Lower lobe of right lung (tissue), 2 donors: ENCODE results near the gene COCH. TPM values are rescaled to one million over a fixed set of nuclear protein-coding genes. Genes with fewer than 3 reads are reported as not detected.

Experiments
- ATAC-seq, 2 donors: fragments of 200-7000 bp; cut with Tn5 transposase; one replicate each; pipeline ENCODE4 v1.9.1; 2020 to 2022; ENCODE audit warnings: mild to moderate bottlenecking in 2 of 2, moderate library complexity in 2 of 2
- DNase-seq: peaks from one replicate; pipeline ENCODE4 v3.0.0-alpha.2; 2020
- H3K27ac ChIP-seq: fragments of 200-600 bp; one replicate; pipeline ENCODE4 v1.8.0; 2022
- H3K27me3 ChIP-seq: fragments of 200-600 bp; one replicate; pipeline ENCODE4 v1.8.0; 2022; ENCODE audit warnings: low read depth
- H3K36me3 ChIP-seq: fragments of 200-600 bp; one replicate; pipeline ENCODE4 v1.8.0; 2022; ENCODE audit warnings: mild to moderate bottlenecking
- H3K4me1 ChIP-seq: fragments of 200-600 bp; one replicate; pipeline ENCODE4 v1.8.0; 2022
- H3K4me3 ChIP-seq: fragments of 200-600 bp; one replicate; pipeline ENCODE4 v1.8.0; 2022; ENCODE audit warnings: mild to moderate bottlenecking
- H3K9me3 ChIP-seq: fragments of 200-600 bp; one replicate; pipeline ENCODE4 v1.8.0; 2022
- CTCF ChIP-seq: fragments of 200-600 bp; IDR thresholded peaks from one replicate; pipeline ENCODE4 v1.8.0; 2022; ENCODE audit warnings: antibody characterized with exemption, mild to moderate bottlenecking
- intact Hi-C: fragments of 100-400 bp; cut with DNase I; formaldehyde crosslinking; loops from one replicate; pipeline ENCODE4 v1.11.0; 2022
- total RNA-seq: library from RNA; stranded (reverse); fragmentation: NEBNext Ultra II Directional; extraction: Animal tissue kit (Norgen Biotek cat#: 25700); gene quantifications from one replicate; pipeline ENCODE4 v1.2.1, GENCODE V29; 2021
- donor health status: DM: no; HTN: yes; CAD: no; lungs with severe emphysema.

Gene COCH
- total RNA-seq, 1 donor from 2014 or later: 0.50 TPM

GRCh38 chr14:30868736-30869135 lies 5.6 kb upstream of the COCH start:
- TF ChIP-seq CTCF: no peak
- Histone ChIP-seq H3K4me1 (no peaks in the 10 kb centered on the region), H3K4me3 (no peak overlapping the region), H3K27me3 (peaks cover 30% of the 10 kb centered on the region), H3K36me3 (no peaks in the 10 kb centered on the region), H3K9me3 (no peaks in the 10 kb centered on the region), H3K27ac (no peak overlapping the region)
- no peak for DNase-seq
- no peak for ATAC-seq
- intact Hi-C loops: no loop called here

GRCh38 chr14:30869551-30870155 lies 4.7 kb upstream of the COCH start:
- ATAC-seq (no peak), DNase-seq (no peak)
- TF ChIP-seq CTCF: no peak
- Histone ChIP-seq H3K27me3 (peaks cover 39% of the 10 kb centered on the region), H3K36me3 (no peaks in the 10 kb centered on the region), H3K27ac (no peak overlapping the region), H3K4me3 (no peak overlapping the region), H3K9me3 (no peaks in the 10 kb centered on the region), H3K4me1 (peaks cover 3% of the 10 kb centered on the region)
- intact Hi-C loops: no loop called here

GRCh38 chr14:30872602-30873001 lies 1.8 kb upstream of the COCH start:
- peaks cover 60% of the 10 kb centered on the region for H3K27me3 ChIP-seq
- H3K4me3 ChIP-seq: no peak overlapping the region
- ATAC-seq (no peak), DNase-seq (no peak)
- H3K27ac ChIP-seq: no peak overlapping the region
- no peak for TF ChIP-seq CTCF
- H3K4me1 ChIP-seq: peaks cover 15% of the 10 kb centered on the region
- intact Hi-C loops: no loop called here
- H3K36me3 ChIP-seq: no peaks in the 10 kb centered on the region
- no peaks in the 10 kb centered on the region for H3K9me3 ChIP-seq

- intact Hi-C loops: no loop called here
- H3K27ac ChIP-seq: no peak overlapping the region
- peaks cover 60% of the 10 kb centered on the region for H3K27me3 ChIP-seq
- DNase-seq (no peak), ATAC-seq (no peak)
- no peak for TF ChIP-seq CTCF
- H3K4me1 ChIP-seq: peaks cover 15% of the 10 kb centered on the region
- H3K9me3 ChIP-seq: no peaks in the 10 kb centered on the region
- peak overlapping the region; percentile 62 for H3K4me3 ChIP-seq
- H3K36me3 ChIP-seq: no peaks in the 10 kb centered on the region
Observed at GRCh38 chr14:30873308-30874119, 845 bp upstream of the COCH start.

- no peak for TF ChIP-seq CTCF
- no peak overlapping the region for H3K27ac ChIP-seq
- ATAC-seq (peak; percentile 44 to 50), DNase-seq (no peak)
- no peaks in the 10 kb centered on the region for H3K9me3 ChIP-seq
- H3K4me1 ChIP-seq: peaks cover 15% of the 10 kb centered on the region
- H3K4me3 ChIP-seq: peak overlapping the region; percentile 62
- intact Hi-C loops: no loop called here
- H3K36me3 ChIP-seq: no peaks in the 10 kb centered on the region
- H3K27me3 ChIP-seq: peaks cover 55% of the 10 kb centered on the region
Observed at GRCh38 chr14:30874999-30875787, 834 bp downstream of the COCH start.
